ENCODE results near the gene NR4A1. TPM values are rescaled to one million over a fixed set of nuclear protein-coding genes. Genes with fewer than 3 reads are reported as not detected.

The NR4A1 gene
- total RNA-seq, 1 donor from 2014 or later: 51.0 TPM

GRCh38 chr12:52055731-52056711 lies 4.8 kb downstream of the NR4A1 start:
- no peak for TF ChIP-seq CTCF (conservative IDR thresholded peaks at IDR 0.05)
- DNase-seq (ENCODE audit: low read depth, low spot score): no peak
- peaks cover 31% of the 10 kb centered on the region for H3K4me1 Mint-ChIP-seq
- no peaks in the 10 kb centered on the region for H3K9me3 Mint-ChIP-seq
- no peak overlapping the region for H3K27ac Mint-ChIP-seq (ENCODE audit: unreplicated experiment)
- no peaks in the 10 kb centered on the region for H3K36me3 Mint-ChIP-seq (ENCODE audit: low read depth)
- H3K4me3 Mint-ChIP-seq: peak overlapping the region; percentile 54
- H3K27me3 Mint-ChIP-seq (ENCODE audit: low read depth): peaks cover 3% of the 10 kb centered on the region

- TF ChIP-seq CTCF (conservative IDR thresholded peaks at IDR 0.05): no peak
- Mint-ChIP-seq H3K27ac (ENCODE audit: unreplicated experiment) (peak overlapping the region; percentile 50), H3K27me3 (ENCODE audit: low read depth) (no peaks in the 10 kb centered on the region), H3K4me3 (peak overlapping the region; percentile 31), H3K4me1 (peaks cover 27% of the 10 kb centered on the region), H3K9me3 (no peaks in the 10 kb centered on the region), H3K36me3 (ENCODE audit: low read depth) (no peaks in the 10 kb centered on the region)
- DNase-seq (ENCODE audit: low read depth, low spot score): no peak
Observed at GRCh38 chr12:52056801-52057637, 5.8 kb downstream of the NR4A1 start.

GRCh38 chr12:52057638-52058576 lies 6.7 kb downstream of the NR4A1 start:
- Mint-ChIP-seq H3K4me3 (no peak overlapping the region), H3K9me3 (no peaks in the 10 kb centered on the region), H3K27ac (ENCODE audit: unreplicated experiment) (no peak overlapping the region), H3K4me1 (peaks cover 25% of the 10 kb centered on the region), H3K27me3 (ENCODE audit: low read depth) (no peaks in the 10 kb centered on the region), H3K36me3 (ENCODE audit: low read depth) (no peaks in the 10 kb centered on the region)
- no peak for DNase-seq (ENCODE audit: low read depth, low spot score)
- TF ChIP-seq CTCF (conservative IDR thresholded peaks at IDR 0.05): no peak

GRCh38 chr12:52058631-52059361 lies 7.6 kb downstream of the NR4A1 start:
- no peak for DNase-seq (ENCODE audit: low read depth, low spot score)
- H3K27me3 Mint-ChIP-seq (ENCODE audit: low read depth): no peaks in the 10 kb centered on the region
- no peak for TF ChIP-seq CTCF (conservative IDR thresholded peaks at IDR 0.05)
- no peak overlapping the region for H3K27ac Mint-ChIP-seq (ENCODE audit: unreplicated experiment)
- no peak overlapping the region for H3K4me3 Mint-ChIP-seq
- H3K4me1 Mint-ChIP-seq: peaks cover 30% of the 10 kb centered on the region
- H3K9me3 Mint-ChIP-seq: no peaks in the 10 kb centered on the region
- H3K36me3 Mint-ChIP-seq (ENCODE audit: low read depth): no peaks in the 10 kb centered on the region

All from neural crest cell (in vitro differentiated cells).